Fibroblast of lung (primary cell): ENCODE results near the gene ZNF346.

Experiments used
- CTCF ChIP-seq, 2 donors: IDR thresholded peaks in 1 of 2; conservative IDR thresholded peaks in 1 of 2; 1 replicate in 1 of 2; 2 replicates in 1 of 2; pipeline ENCODE4 v1.5.1; 2011 to 2012; ENCODE audit warnings: low read length in 2 of 2, control low read depth in 1 of 2, inconsistent platforms in 1 of 2, low read depth in 1 of 2, mild to moderate bottlenecking in 1 of 2
- EZH2 ChIP-seq: IDR thresholded peaks from 2 replicates; pipeline ENCODE4 v1.5.1; 2012; ENCODE audit warnings: low read length, control low read depth, mild to moderate bottlenecking; ENCODE audit errors: missing control alignments

- no peak for TF ChIP-seq CTCF (conservative IDR thresholded peaks at IDR 0.05 in 1 of 2, IDR thresholded peaks at IDR 0.05 in 1 of 2; ENCODE audit: low read depth in 1 of 2, low read length in 2 of 2)
- no peak for TF ChIP-seq EZH2
Observed at GRCh38 chr5:176979669-176980068, 42.8 kb upstream of the ZNF346 start.
